Activated T-helper 1 cell treated with anti-CD3 and anti-CD28 coated beads, Interleukin-12 subunit alpha, Interleukin-12 subunit beta, Interleukin-2, Interleukin-4 antibody, amounts not matched to agents 30 ng/mL and 10 ng/mL and 1 ng/mL, durations not matched to agents 14 hours and 24 hours and 36 hours (primary cell): ENCODE measurements around the gene SPECC1. TPM values are rescaled to one million over a fixed set of nuclear protein-coding genes. Genes with fewer than 3 reads are reported as not detected.
"Not testable (repeated sequence)": the region's sequence is repeated elsewhere in the genome, so short reads cannot be mapped to it uniquely, and the experiment has no call there.

ENCODE experiments used
- DNase-seq: peaks from one replicate; pipeline ENCODE4 v3.0.0; 2021; ENCODE audit warnings: low spot score
- H3K27ac Mint-ChIP-seq: one replicate; pipeline ENCODE4 v1.8.0; 2021; ENCODE audit warnings: mild to moderate bottlenecking, mixed read lengths
- H3K27me3 Mint-ChIP-seq: one replicate; pipeline ENCODE4 v1.8.0; 2022; ENCODE audit warnings: mild to moderate bottlenecking, moderate library complexity, mixed read lengths; ENCODE audit not compliant: insufficient read depth
- H3K36me3 Mint-ChIP-seq: one replicate; pipeline ENCODE4 v1.8.0; 2021; ENCODE audit warnings: low read depth, mixed read lengths
- H3K4me1 Mint-ChIP-seq: one replicate; pipeline ENCODE4 v1.8.0; 2021; ENCODE audit warnings: low read depth, mixed read lengths
- H3K4me3 Mint-ChIP-seq: one replicate; pipeline ENCODE4 v1.8.0; 2021; ENCODE audit warnings: mild to moderate bottlenecking, moderate library complexity, mixed read lengths
- H3K9me3 Mint-ChIP-seq: one replicate; pipeline ENCODE4 v1.8.0; 2021; ENCODE audit warnings: mixed read lengths
- intact Hi-C: fragments of 100-400 bp; cut with micrococcal nuclease; formaldehyde crosslinking; loops from one replicate; pipeline ENCODE4 v1.15.1; 2024
- total RNA-seq: library from RNA; stranded (reverse); gene quantifications from 2 replicates; pipeline ENCODE4 v1.2.3, GENCODE V29; 2022

Gene SPECC1
- total RNA-seq, 1 donor from 2014 or later, result 11.1 TPM

DNA sequence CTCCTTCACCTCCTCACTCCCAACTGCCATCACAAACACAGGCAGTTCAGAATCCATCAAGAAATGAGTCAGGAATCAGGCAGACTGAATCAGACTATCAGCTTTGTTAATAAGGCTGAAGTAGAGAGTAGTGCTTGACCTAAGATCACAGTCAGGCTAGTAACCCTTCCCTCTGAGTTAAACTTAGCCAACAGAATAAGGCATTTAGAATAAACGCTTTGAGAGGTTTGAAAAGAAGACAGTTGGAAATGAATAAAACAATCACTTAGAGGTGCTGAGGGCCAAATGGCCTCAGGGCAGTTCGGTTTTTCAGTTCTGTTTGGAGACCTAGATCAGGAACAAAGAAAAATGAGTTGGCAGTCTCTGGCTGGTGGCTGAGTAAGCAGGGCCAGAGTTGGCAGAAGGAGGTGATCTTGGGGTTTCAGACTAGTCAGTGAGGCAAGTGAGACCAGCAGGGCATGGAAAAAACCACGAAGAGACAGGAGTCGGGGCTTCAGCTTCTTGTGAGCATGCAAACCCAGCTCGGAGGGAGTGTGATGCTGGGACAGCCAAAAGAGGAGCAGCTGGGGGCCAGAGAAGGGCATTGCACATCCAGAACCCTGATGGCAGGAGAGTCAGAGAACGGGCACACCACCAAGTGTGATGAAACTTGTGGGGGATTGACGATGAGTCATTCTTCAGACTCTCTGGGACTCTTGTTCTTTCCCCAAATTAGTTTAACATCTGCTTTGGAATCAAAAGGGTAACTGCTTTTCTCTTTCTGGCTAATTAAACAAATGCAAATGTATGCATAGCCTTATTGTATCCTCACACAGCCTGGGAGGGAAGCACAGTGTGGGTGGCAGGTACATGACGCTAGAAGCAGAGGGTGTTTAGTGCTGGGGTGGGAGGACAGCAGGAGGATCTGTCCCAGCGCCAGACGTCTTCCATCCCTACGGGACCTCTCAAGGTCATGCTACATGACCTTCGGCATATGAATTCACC lies 54.8 kb downstream of the SPECC1 start:
- Mint-ChIP-seq H3K4me3 (no peak overlapping the region), H3K27me3 (peaks cover 3% of the 10 kb centered on the region), H3K36me3 (no peaks in the 10 kb centered on the region), H3K4me1 (peaks cover 7% of the 10 kb centered on the region), H3K27ac (no peak overlapping the region), H3K9me3 (no peaks in the 10 kb centered on the region)
- intact Hi-C loops, result no loop called here
- no peak for DNase-seq

DNA sequence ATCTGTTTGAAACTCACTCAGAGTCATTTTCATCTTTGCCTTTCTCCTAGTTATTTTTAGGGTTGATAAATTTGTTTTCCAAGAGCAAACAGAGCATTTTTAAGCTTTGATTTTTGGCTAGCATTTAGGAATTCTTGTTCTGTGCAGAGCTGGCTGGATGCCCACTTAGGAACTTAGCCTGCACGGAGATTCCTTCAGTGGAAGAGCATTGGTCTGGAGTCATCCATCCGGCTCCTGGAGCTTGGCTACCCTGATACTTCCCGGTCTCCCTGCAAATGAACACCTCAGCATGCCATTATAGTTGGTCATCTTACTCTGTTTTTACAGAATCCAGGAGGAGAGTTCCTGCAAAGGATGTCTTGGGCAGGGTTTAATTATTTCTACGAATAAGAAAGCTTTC lies 57.1 kb downstream of the SPECC1 start:
- H3K4me1 Mint-ChIP-seq, result no peaks in the 10 kb centered on the region
- no peak overlapping the region for H3K4me3 Mint-ChIP-seq
- peaks cover 3% of the 10 kb centered on the region for H3K27me3 Mint-ChIP-seq
- intact Hi-C loops, result no loop called here
- DNase-seq, result no peak
- H3K36me3 Mint-ChIP-seq, result no peaks in the 10 kb centered on the region
- no peak overlapping the region for H3K27ac Mint-ChIP-seq
- H3K9me3 Mint-ChIP-seq, result no peaks in the 10 kb centered on the region

DNA sequence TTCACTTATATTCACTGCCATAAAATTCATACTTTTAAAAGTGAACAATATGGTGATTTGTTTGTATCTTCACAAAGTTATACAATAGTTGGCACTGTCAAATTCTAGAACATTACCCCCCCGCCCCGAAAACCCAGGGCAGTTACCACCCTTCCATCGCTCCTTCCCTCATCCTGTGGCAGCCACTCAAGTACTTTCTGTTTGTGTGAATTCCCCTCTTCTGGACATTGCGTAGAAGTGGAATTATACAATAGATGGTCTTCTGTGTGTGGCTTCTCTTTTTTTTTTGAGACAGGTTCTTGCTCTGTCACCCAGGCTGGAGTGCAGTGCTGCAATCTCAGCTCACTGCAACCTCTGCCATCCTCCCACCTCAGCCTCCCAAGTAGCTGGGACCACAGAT lies 58.6 kb downstream of the SPECC1 start:
- H3K27ac Mint-ChIP-seq, result no peak overlapping the region
- intact Hi-C loops, result no loop called here
- no peak for DNase-seq

GRCh38 chr17:20068445-20068844 lies 59.3 kb downstream of the SPECC1 start:
- no peaks in the 10 kb centered on the region for H3K36me3 Mint-ChIP-seq
- H3K4me3 Mint-ChIP-seq, result no peak overlapping the region
- H3K27me3 Mint-ChIP-seq, result peaks cover 3% of the 10 kb centered on the region
- DNase-seq, result no peak
- H3K27ac Mint-ChIP-seq, result no peak overlapping the region
- no peaks in the 10 kb centered on the region for H3K9me3 Mint-ChIP-seq
- peaks cover 9% of the 10 kb centered on the region for H3K4me1 Mint-ChIP-seq
- intact Hi-C loops, result no loop called here

More for the DNA sequence above, 58.6 kb downstream of the SPECC1 start:
- H3K27me3 Mint-ChIP-seq, result peaks cover 3% of the 10 kb centered on the region
- H3K4me1 Mint-ChIP-seq, result peaks cover 2% of the 10 kb centered on the region
- H3K9me3 Mint-ChIP-seq, result no peaks in the 10 kb centered on the region
- no peaks in the 10 kb centered on the region for H3K36me3 Mint-ChIP-seq
- H3K4me3 Mint-ChIP-seq, result no peak overlapping the region

DNA sequence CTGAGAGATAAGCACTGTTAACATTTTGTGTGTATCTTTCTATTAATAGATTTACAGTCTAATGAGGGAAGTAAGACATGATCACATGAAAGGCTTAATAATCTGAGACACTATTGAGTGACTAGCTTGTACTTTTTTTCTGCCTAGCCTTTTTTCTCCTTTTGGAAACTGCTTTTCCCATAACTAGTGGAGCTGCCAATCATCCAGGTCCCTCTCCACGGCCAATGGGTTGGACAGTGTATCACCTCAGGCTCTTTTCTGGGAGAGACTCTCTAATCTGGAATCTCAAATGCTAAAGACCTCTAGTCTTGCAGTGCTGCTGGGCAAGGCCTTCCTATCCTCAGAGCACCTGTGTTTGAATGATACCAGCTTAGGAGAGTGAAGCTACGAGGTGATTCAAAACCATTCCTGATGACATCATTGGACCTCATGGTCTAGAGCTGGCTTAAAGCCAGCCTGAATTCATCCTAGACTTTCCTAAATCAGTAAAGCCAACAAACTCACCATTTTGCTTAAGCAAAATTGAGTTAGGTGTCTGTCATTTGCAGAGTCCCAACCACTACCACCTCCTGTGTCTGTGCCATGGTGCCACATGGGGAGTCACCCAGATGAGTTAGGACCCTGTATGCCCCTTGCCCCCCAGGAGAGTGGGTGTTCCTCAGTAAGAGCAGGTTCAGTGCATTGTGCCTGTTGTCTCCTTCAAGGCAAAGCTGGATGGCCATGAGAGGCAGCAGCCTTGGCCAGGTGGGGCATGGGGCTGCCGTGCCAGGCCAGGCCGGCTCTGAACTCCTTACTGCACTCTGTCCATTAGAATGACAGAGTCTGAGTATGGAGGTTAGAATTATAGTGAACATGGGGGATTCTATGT lies 62.9 kb downstream of the SPECC1 start:
- no peaks in the 10 kb centered on the region for H3K36me3 Mint-ChIP-seq
- H3K9me3 Mint-ChIP-seq, result no peaks in the 10 kb centered on the region
- peaks cover under 1% of the 10 kb centered on the region for H3K27me3 Mint-ChIP-seq
- H3K4me3 Mint-ChIP-seq, result no peak overlapping the region
- H3K4me1 Mint-ChIP-seq, result peaks cover 21% of the 10 kb centered on the region
- no peak overlapping the region for H3K27ac Mint-ChIP-seq
- DNase-seq, result no peak
- intact Hi-C loops, result no loop called here

DNA sequence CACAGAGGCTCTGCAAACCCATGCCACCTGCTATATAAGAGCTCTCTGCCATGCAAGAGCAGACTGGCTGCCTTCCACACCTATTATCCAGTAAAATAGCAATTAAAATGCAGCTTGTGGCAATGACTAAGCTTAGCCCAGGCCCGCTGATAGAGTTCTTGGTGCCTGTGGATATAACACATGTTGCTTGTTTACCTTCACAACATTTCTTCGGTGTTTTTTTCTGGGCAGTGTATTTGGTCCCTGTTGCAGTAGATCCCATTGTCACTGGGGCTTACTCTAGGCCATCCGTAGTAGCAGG lies 63.5 kb downstream of the SPECC1 start:
- Mint-ChIP-seq H3K36me3 (no peaks in the 10 kb centered on the region), H3K4me3 (no peak overlapping the region), H3K4me1 (peaks cover 21% of the 10 kb centered on the region), H3K27me3 (no peaks in the 10 kb centered on the region), H3K27ac (no peak overlapping the region), H3K9me3 (no peaks in the 10 kb centered on the region)
- no peak for DNase-seq
- intact Hi-C loops, result no loop called here

- Mint-ChIP-seq H3K27me3 (no peaks in the 10 kb centered on the region), H3K27ac (peak overlapping the region; percentile 53), H3K36me3 (no peaks in the 10 kb centered on the region), H3K4me3 (peak overlapping the region; percentile 48), H3K9me3 (no peaks in the 10 kb centered on the region), H3K4me1 (peaks cover 25% of the 10 kb centered on the region)
- intact Hi-C loops, result no loop called here
- DNase-seq, result no peak
Measured at GRCh38 chr17:20073055-20073979, 64.2 kb downstream of the SPECC1 start.

GRCh38 chr17:20074001-20074400 lies 64.8 kb downstream of the SPECC1 start:
- Mint-ChIP-seq H3K27me3 (no peaks in the 10 kb centered on the region), H3K36me3 (no peaks in the 10 kb centered on the region), H3K4me1 (peaks cover 26% of the 10 kb centered on the region), H3K4me3 (peak overlapping the region; percentile 15), H3K27ac (no peak overlapping the region), H3K9me3 (no peaks in the 10 kb centered on the region)
- no peak for DNase-seq
- intact Hi-C loops, result no loop called here

DNA sequence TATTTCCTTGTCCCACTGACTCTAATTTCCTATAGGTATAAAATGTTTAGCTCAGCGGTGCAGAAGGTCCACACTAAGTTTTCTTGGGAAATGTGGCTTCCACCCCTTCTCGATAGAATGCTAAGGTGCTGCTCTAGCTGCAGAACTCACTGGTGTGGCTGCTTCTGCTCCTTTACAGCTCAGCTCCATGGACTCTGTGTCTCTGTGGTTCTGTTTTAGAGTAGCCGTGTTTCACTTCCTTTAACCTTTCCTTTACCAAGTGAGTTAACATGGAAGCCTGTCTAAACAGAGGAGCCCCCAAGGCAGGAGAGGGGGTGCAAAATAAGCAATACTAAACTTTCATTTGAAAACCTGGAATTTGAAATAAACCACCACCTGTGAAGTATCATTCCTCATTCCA lies 65.3 kb downstream of the SPECC1 start:
- intact Hi-C loops, result no loop called here
- Mint-ChIP-seq H3K27me3 (no peaks in the 10 kb centered on the region), H3K27ac (no peak overlapping the region), H3K4me3 (no peak overlapping the region), H3K36me3 (no peaks in the 10 kb centered on the region), H3K4me1 (peaks cover 26% of the 10 kb centered on the region), H3K9me3 (no peaks in the 10 kb centered on the region)
- no peak for DNase-seq

DNA sequence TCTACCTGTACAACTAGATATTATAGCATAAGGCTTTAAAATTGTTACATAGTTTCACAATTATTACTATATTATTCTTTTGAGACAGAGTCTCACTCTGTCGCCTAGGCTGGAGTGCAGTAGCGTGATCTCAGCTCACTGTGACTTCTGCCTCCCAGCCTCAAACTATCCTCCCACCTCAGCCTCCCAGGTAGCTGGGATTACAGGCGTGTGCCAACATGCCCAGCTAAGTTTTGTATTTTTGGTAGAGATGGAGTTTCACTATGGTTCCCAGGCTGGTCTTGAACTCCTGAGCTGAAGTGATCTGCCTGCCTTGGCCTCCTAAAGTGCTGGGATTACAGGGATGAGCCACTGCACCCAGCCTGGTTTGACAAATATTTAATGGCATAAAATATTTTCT lies 67.0 kb downstream of the SPECC1 start:
- H3K36me3 Mint-ChIP-seq, intact Hi-C loops, H3K9me3 Mint-ChIP-seq, H3K4me3 Mint-ChIP-seq, H3K27ac Mint-ChIP-seq, DNase-seq, H3K27me3 Mint-ChIP-seq: not testable (repeated sequence)
- peaks cover 26% of the 10 kb centered on the region for H3K4me1 Mint-ChIP-seq

DNA sequence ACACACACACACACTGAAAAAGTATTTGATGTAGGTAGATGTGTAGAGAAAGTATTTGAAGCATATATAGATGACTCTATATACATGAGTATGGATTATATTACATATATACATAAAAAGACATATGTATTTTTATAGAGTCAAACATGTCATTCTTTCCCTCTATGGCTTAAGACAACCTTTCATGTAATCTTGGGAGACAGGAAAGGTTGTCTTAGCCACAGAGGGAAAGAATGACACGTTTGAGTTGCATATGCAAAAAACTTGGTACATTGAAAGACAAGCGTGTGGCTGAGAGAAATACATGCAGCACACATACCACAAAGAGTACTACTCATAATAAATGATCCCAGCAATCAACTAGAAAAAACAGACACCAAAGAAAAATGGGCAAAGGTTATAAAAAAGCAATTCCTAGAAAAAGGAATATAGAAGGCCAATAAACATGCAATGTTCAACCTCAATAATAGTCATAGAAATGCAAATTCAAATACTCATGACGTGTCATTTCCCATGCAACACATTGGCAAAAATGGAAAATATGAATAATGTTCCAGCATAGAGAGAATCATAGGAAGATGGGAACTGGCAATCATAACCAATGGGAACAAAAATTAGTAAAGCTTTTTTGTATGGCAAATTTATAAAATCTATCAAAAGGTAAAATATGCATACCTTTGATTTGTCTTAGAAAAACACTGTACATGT lies 69.0 kb downstream of the SPECC1 start:
- no peaks in the 10 kb centered on the region for H3K36me3 Mint-ChIP-seq

DNA sequence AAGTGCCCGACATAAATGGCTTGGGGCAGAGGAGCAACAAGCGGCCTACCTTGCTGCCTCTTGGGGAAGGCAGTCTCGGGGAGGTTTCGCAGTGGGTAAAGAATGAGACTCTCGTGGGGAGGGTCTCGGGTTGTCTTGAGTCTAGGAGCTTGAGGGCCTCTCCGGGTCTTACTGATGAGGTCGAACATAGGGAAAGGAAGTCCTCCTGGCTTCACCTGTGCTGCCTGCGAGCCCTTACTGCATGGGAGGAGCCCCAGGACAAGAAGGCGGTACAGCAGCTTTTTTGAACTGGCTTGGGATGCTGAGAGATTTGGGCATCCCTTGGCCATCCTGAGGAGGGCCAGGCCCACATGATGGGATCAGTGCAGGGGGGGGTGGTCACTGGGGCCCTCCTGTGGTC lies 71.4 kb downstream of the SPECC1 start:
- DNase-seq, result no peak
- intact Hi-C loops, result no loop called here
- H3K27me3 Mint-ChIP-seq, result peaks cover 11% of the 10 kb centered on the region
- H3K4me1 Mint-ChIP-seq, result peaks cover 5% of the 10 kb centered on the region
- no peak overlapping the region for H3K27ac Mint-ChIP-seq
- no peaks in the 10 kb centered on the region for H3K9me3 Mint-ChIP-seq
- H3K4me3 Mint-ChIP-seq, result no peak overlapping the region
- H3K36me3 Mint-ChIP-seq, result no peaks in the 10 kb centered on the region

More for the DNA sequence above, 69.0 kb downstream of the SPECC1 start:
- Mint-ChIP-seq H3K9me3 (no peaks in the 10 kb centered on the region), H3K4me3 (no peak overlapping the region), H3K27ac (no peak overlapping the region), H3K4me1 (peaks cover 20% of the 10 kb centered on the region), H3K27me3 (peaks cover 9% of the 10 kb centered on the region)
- intact Hi-C loops, result no loop called here
- no peak for DNase-seq
